Astrocyte (in vitro differentiated cells and primary cell): ENCODE measurements around the gene PTPRM.

Experiments used
- EZH2 ChIP-seq: IDR thresholded peaks from 2 replicates; pipeline ENCODE4 v1.6.1; 2012; ENCODE audit warnings: mild to moderate bottlenecking, low read length, inconsistent platforms; ENCODE audit not compliant: insufficient read depth
- TF ChIP-seq, protein P1 (sequence below): IDR thresholded peaks from 2 replicates; pipeline ENCODE4 v1.5.1; 2011; ENCODE audit warnings: low read depth, mild to moderate bottlenecking, inconsistent platforms, low read length, moderate library complexity; ENCODE audit not compliant: insufficient read depth

DNA sequence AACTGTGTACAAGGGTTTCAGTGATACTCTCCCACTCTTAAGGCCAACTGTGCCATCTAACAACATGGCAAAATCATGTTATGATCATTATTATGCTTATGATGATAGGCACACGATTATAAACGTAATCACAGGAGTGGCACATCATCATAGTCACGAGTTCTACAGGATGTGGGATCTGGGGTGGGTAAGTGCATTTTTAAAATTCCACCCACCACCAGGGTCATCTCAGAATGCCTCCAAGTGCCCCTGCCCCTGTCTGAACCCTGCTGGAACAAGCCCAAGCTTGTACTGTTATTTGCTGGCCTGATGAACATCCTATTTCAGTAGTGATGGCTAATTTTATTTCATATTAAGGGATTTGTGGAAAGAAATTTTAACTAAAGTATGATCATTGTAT is 117.8 kb downstream of the PTPRM start:
- TF ChIP-seq, protein P1, sequence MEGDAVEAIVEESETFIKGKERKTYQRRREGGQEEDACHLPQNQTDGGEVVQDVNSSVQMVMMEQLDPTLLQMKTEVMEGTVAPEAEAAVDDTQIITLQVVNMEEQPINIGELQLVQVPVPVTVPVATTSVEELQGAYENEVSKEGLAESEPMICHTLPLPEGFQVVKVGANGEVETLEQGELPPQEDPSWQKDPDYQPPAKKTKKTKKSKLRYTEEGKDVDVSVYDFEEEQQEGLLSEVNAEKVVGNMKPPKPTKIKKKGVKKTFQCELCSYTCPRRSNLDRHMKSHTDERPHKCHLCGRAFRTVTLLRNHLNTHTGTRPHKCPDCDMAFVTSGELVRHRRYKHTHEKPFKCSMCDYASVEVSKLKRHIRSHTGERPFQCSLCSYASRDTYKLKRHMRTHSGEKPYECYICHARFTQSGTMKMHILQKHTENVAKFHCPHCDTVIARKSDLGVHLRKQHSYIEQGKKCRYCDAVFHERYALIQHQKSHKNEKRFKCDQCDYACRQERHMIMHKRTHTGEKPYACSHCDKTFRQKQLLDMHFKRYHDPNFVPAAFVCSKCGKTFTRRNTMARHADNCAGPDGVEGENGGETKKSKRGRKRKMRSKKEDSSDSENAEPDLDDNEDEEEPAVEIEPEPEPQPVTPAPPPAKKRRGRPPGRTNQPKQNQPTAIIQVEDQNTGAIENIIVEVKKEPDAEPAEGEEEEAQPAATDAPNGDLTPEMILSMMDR: no peak
- no peak for TF ChIP-seq EZH2
